GM19099 (cell line): ENCODE measurements around the gene SIAH1.

Experiments used
- POLR2A ChIP-seq: IDR thresholded peaks from 3 replicates; pipeline ENCODE4 v1.6.1; 2011; ENCODE audit warnings: low read depth; ENCODE audit not compliant: insufficient read length; ENCODE audit errors: extremely low read depth

SIAH1 gene

DNA sequence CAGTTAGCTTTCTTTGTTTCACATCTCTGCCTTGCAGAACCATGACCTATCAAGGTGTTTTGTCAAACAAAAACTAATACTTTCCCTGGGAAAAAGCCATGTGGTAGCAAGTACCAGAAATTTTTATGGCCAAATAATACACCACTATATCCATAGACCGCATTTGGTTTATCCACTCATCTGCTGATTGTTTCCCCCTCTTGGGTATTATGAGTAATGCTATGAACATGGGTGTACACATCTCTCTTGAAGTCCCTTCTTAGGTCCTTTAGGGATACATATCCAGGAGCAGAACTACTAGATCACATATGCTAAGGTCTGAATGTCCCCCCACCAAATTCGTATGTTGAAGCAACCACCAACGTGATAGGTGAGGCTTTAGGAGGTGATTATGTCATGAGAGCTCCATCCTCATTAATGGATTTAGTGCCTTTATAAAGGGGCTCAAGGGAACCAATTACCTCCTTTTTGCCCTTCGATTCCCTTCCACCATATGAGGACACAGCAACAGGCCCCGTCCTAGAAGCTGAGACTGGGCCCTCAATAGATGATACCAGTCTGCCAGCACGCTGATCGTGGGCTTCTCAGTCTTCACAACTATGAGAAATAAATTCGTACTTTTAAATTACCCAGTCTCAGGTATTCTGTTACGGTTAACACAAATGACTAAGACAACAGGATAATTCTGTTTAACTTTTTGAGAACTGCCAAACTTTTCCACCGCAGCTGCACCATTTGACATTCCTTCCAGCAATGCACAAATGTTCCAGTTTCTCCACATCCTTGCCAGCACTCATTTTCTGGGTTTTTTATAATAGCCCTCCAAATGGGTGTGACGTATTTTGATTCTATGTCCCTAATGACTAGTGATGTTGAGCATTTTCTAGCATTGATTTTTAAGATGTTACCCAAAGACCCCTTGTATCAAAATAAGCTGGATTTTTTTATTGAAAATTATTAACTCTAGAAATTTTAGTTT, 30.0 kb downstream of the SIAH1 start:
- no peak for TF ChIP-seq POLR2A

DNA sequence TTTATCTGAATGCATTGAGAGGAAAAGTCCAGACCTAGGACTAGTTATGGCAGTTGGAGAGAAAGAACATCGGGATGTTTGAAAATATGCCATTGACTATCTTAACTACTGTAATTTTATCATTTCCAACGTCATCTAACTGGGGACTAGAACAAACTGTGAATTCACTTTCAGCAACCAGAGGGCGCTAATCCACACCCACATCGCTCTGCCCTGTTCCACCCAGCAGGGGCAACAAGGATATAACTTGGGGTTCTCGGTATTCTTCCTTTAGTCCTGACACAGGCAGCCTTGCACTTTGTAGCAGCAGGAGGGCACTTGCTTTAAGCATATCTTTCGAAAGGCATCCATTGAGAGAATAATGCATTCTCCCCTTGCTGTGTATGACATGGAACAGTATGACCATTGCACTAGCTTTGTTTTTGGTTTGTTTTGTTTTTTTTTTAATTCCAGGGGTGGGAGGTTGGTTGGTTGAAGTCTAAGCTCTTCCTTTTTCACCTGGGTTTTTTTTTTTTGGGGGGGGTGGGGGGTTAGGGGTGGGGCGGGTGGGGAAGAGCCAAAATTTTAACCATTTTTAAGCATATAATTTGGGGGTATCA, 31.5 kb downstream of the SIAH1 start:
- no peak for TF ChIP-seq POLR2A

GRCh38 chr16:48352648-48353390, 32.4 kb downstream of the SIAH1 start:
- TF ChIP-seq POLR2A: no peak

- TF ChIP-seq POLR2A: no peak
These were observed 34.5 kb downstream of the SIAH1 start for GRCh38 chr16:48350736-48351135.

- TF ChIP-seq POLR2A: no peak
These were observed 37.2 kb downstream of the SIAH1 start for GRCh38 chr16:48347980-48348379.

- TF ChIP-seq POLR2A: no peak
These were observed 37.9 kb downstream of the SIAH1 start for GRCh38 chr16:48347191-48347865.

GRCh38 chr16:48342591-48342990, 42.6 kb downstream of the SIAH1 start:
- no peak for TF ChIP-seq POLR2A

DNA sequence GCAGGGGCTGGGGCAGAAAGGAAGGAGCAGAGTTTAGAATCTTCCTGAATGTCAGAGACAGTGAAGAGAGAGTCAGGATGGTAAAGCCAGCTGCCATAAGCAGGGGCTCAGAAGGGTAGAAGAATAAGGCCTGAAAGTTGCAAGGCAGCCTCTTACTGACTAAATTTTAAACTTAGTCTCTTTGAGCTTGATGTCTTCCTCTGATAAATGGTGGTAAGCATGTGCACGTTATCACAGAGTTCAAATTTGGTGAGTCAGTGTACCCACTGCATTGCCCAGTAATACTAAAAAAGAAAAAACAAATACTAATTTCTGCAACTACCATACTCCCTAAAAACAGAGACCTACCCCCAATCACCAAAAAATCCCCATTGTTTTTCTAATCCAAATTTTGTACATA, 45.2 kb downstream of the SIAH1 start:
- no peak for TF ChIP-seq POLR2A

DNA sequence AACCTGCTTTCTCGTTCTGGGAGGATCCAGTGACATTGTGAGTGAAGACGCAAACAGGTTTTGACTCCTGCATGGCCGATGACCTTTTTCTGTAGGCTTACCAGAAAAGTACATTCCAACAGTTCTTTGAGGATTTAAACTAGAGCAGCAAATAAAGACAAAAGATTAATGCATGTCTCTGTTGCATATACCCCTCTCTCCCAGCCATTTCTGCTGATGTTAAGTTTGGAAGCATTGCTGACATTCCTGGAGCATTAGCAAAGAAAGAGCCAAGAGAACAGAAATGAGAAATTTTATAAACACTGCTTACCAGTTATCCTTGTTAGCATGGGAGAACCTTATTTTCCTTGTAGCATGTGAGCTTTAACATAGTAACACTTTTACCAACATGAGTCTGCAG, 49.3 kb downstream of the SIAH1 start:
- no peak for TF ChIP-seq POLR2A

- no peak for TF ChIP-seq POLR2A
These were observed 50.9 kb downstream of the SIAH1 start for GRCh38 chr16:48334325-48334724.

DNA sequence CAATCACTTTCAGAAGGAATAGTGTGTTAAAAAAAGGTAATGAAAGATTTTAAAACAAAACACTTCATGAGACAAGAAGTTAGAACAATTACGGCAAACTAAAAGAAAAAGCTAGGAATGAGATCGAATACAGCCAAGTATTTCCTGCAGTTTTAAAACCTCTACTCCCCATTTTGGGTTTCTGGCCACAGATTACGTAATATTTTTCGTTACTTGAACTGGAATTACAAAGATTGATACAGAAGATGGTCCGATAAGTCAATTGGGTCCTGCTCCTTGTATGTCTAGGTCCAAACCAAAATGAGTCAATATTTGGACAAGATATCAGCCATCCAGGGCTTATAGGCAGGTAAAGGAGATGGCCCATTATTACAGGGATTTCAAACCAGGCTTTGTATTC, 52.2 kb downstream of the SIAH1 start:
- no peak for TF ChIP-seq POLR2A

DNA sequence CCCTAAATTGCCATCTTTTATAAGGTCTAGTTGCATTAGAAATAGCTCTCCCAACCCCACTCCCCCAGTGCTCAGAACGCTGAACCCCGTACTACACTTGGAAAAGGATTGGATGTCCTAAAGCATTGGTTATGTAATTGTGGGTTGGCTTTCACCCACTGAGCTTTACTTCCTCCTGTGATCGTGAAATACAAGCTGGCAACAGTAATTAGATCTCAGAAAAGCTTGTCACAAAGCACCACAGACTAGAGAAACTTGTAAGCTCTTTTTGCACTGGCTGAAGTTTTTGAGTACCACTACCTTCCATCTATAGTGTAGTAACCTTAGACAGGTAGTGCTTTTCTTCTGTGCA, 54.4 kb downstream of the SIAH1 start:
- no peak for TF ChIP-seq POLR2A

DNA sequence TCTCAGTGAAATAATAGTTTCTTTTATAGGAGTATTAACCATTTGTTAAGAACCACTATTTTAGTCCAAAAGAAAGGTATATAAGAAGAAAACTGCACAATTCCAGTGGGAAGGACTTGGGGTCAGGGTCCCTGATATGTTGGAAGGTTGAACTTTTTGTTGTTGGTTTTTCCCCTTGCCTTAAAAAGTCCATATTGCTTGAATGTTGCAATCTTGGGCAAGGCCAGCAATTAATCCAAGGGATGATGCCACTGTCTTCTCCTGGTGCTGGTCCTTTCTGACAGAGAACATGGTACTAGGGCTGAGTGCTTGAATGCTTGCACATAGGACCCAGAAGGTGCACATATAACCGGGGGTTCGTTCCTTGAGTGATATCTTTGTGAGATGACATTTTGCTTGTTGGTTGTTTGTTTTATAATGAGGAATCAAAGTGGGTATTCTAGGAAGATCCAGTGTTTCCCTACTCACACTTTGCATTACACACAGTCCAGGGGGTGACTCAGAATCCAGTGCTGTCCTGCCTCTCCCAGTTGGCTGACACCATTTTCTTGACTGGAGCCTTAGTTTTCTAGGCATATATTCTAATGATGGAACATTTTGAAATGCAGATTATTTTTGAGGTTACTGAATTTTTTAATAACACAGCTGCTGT, 54.9 kb downstream of the SIAH1 start:
- TF ChIP-seq POLR2A: no peak

DNA sequence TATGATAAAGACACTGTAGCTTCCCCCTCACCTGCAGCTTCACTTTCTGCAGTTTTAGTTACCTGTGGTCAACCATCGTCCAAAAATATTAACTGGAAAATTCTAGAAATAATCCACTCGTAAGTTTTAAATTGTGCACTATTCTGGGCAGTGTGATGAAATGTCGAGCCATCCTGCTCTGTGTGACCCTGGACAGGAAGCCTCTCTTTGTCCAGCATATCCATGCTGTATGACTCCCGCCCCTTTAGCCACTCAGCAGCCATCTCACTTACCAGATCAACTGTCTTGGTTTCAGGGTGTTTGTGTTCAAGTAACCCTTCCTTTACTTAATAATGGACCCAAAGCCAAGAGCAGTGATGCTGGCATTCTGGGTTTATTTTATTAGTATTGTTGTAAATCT, 56.1 kb downstream of the SIAH1 start:
- no peak for TF ChIP-seq POLR2A

DNA sequence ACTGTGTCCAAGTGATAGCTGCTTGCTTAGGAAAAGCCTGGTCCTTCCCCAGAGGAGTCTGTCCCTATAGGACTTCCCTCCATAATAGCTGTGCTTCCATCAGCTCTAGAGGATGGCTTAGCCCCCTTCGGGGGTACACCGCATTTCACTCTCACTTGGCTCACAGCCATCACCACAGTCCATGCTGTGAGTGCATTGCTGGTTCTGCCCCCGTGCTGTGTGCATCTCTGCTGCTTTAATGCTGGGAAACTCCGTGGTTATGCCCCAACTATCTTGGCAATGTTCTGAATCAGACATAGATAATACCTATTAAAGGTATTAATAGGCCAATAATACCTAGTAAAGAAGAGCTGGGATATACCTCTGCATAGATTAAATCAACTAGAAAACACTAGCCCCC, 58.3 kb downstream of the SIAH1 start:
- no peak for TF ChIP-seq POLR2A
